Smooth muscle cell of the umbilical artery (primary cell): Measurements from ENCODE around the gene TEK. TPM values are rescaled to one million over a fixed set of nuclear protein-coding genes. Genes with fewer than 3 reads are reported as not detected.

ENCODE experiments used
- total RNA-seq: library from RNA; depleted of rRNA; stranded (reverse); fragments of >200 nt; gene quantifications from 2 replicates; pipeline ENCODE4 v1.2.3, GENCODE V29; 2014

Gene TEK
- 15.7 and 89.3 TPM in 2 replicates for total RNA-seq

DNA sequence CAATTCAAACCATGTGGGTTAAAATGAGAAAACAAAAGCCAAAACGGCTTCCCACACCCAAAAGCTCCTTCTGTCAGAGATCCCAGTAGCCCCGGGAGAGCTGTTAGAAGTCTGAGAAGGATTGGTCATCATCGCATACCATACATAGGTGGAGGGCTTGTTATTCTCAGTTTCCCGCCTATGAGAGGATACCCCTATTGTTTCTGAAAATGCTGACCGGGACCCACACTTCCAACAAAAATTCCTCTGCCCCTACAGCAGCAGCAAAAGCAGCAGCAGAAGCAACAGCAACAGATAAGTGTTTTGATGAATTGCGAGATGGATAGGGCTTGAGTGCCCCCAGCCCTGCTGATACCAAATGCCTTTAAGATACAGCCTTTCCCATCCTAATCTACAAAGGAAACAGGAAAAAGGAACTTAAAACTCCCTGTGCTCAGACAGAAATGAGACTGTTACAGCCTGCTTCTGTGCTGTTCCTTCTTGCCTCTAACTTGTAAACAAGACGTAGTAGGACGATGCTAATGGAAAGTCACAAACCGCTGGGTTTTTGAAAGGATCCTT, at the start of gene TEK:
TEK (plus strand) TSS at position 245 of the 561 bp plus-strand sequence. CDS start 366 bp downstream, outside the sequence.

Other genes with a start within 250 kb of the TEK start
- gene CAAP1, start 216.4 kb upstream of the TEK start, total RNA-seq: 20.8 and 24.7 TPM in 2 replicates
- gene PLAA, start 162.0 kb upstream of the TEK start, total RNA-seq: 51.4 and 67.2 TPM in 2 replicates
- 16.9 and 76.9 TPM in 2 replicates for gene IFT74, start 152.8 kb upstream of the TEK start, total RNA-seq
- gene LRRC19, start 103.6 kb upstream of the TEK start, total RNA-seq: not detected in 2 replicates
- gene EQTN, start 187.9 kb downstream of the TEK start, total RNA-seq: not detected in 2 replicates